CD4-positive, CD25-positive, alpha-beta regulatory T cell (primary cell): ENCODE results near the gene CYBB. TPM values are rescaled to one million over a fixed set of nuclear protein-coding genes. Genes with fewer than 3 reads are reported as not detected.
A peak's percentile ranks its signal among the peaks of the same experiment; 100 is the strongest.

Source experiments
- ATAC-seq, 2 donors: fragments of 150-1000 bp; cut with Tn5 transposase; one replicate each; pipeline ENCODE4 v1.10.0; 2021; ENCODE audit warnings: low read depth in 2 of 2, moderate number of reproducible peaks in 2 of 2, moderate library complexity in 1 of 2
- DNase-seq, 3 donors: peaks; one replicate each; pipeline versions ENCODE4 v3.0.0 to v3.0.0-alpha.2; 2012 to 2022; ENCODE audit warnings: mixed read lengths in 1 of 3
- H3K27ac ChIP-seq: one replicate; pipeline ENCODE4 v1.7.0; 2013; ENCODE audit warnings: mild to moderate bottlenecking, low read length; ENCODE audit not compliant: insufficient read depth, poor library complexity, severe bottlenecking
- H3K27me3 ChIP-seq: one replicate; pipeline ENCODE4 v1.7.0; 2013; ENCODE audit warnings: low read length; ENCODE audit not compliant: control insufficient read depth, insufficient read depth
- H3K36me3 ChIP-seq: one replicate; pipeline ENCODE4 v1.7.0; 2013; ENCODE audit warnings: mild to moderate bottlenecking, low read length, moderate library complexity; ENCODE audit not compliant: control insufficient read depth, insufficient read depth
- H3K4me1 ChIP-seq: 2 replicates; pipeline ENCODE4 v1.7.0; 2013; ENCODE audit warnings: mild to moderate bottlenecking, low read length; ENCODE audit not compliant: insufficient read depth, control insufficient read depth, poor library complexity, severe bottlenecking
- H3K4me3 ChIP-seq: one replicate; pipeline ENCODE4 v1.7.0; 2013; ENCODE audit warnings: low read depth, mild to moderate bottlenecking, low read length, moderate library complexity
- H3K9me3 ChIP-seq, 2 experiments: 1 replicate in 1 of 2; 2 replicates in 1 of 2; pipeline ENCODE4 v1.7.0; 2013; ENCODE audit warnings: low read length in 2 of 2, mild to moderate bottlenecking in 1 of 2, moderate library complexity in 1 of 2; ENCODE audit not compliant: control insufficient read depth in 2 of 2
- H3K27ac Mint-ChIP-seq, 3 donors: one replicate each; pipeline ENCODE4 v1.8.0; 2020 to 2022; ENCODE audit warnings: mild to moderate bottlenecking in 3 of 3, mixed read lengths in 3 of 3, moderate library complexity in 2 of 3
- H3K27me3 Mint-ChIP-seq: one replicate; pipeline ENCODE4 v1.8.0; 2022; ENCODE audit warnings: mild to moderate bottlenecking, mixed read lengths
- H3K36me3 Mint-ChIP-seq: one replicate; pipeline ENCODE4 v1.8.0; 2020; ENCODE audit warnings: mixed read lengths
- H3K4me1 Mint-ChIP-seq, 4 donors: one replicate each; pipeline ENCODE4 v1.8.0; 2020 to 2022; ENCODE audit warnings: mixed read lengths in 4 of 4, mild to moderate bottlenecking in 1 of 4
- H3K4me3 Mint-ChIP-seq, 4 donors: one replicate each; pipeline ENCODE4 v1.8.0; 2020 to 2022; ENCODE audit warnings: mild to moderate bottlenecking in 4 of 4, mixed read lengths in 4 of 4, moderate library complexity in 3 of 4
- H3K9me3 Mint-ChIP-seq, 7 donors: one replicate each; pipeline ENCODE4 v1.8.0; 2020 to 2022; ENCODE audit warnings: mixed read lengths in 7 of 7, mild to moderate bottlenecking in 3 of 7, moderate library complexity in 2 of 7
- polyA plus RNA-seq, 4 donors: library from polyadenylated mRNA; unstranded; fragments of 300-500 nt; fragmentation: Illumina TruSeq; gene quantifications; one replicate each; pipeline ENCODE4 v1.2.3, GENCODE V29; 2021
- total RNA-seq: library from RNA; stranded (reverse); gene quantifications from one replicate; pipeline ENCODE4 v1.2.3, GENCODE V29; 2022

CYBB gene
- total and polyA plus RNA-seq, 5 donors from 2014 or later = 0.19 to 1.2 (median 0.43) TPM; not detected in 1

DNA sequence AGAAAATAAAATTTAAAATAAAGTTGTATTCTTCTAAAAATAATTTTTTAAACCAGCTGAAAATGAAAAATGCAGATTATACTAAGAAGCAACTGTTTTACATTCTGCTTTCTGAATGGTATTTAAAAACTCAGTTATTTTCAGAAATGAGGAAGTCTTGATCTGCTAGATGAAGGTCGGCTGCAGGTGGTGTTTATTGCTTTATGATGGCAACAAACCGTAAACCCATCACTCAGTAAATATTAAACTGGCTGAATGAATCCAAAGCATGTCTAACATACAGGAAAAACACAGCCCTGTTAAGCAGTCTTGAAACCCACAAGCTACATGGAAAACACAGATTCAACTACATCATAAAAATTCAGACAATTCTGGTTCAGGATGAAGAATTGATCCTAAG, 38.2 kb downstream of the CYBB start:
- H3K36me3 Mint-ChIP-seq = no peaks in the 10 kb centered on the region
- no peaks in the 10 kb centered on the region for H3K4me1 ChIP-seq
- no peak overlapping the region for H3K27ac Mint-ChIP-seq
- H3K4me1 Mint-ChIP-seq = peaks cover 0 to 7% (median 0%) of the 10 kb centered on the region in 4 donors
- no peak for DNase-seq
- no peak overlapping the region for H3K27ac ChIP-seq
- peaks cover 2% of the 10 kb centered on the region for H3K27me3 ChIP-seq
- H3K9me3 ChIP-seq = no peaks in the 10 kb centered on the region
- H3K36me3 ChIP-seq = no peaks in the 10 kb centered on the region
- H3K4me3 Mint-ChIP-seq = no peak overlapping the region
- H3K4me3 ChIP-seq = no peak overlapping the region
- no peaks in the 10 kb centered on the region for H3K27me3 Mint-ChIP-seq
- no peak for ATAC-seq
- no peaks in the 10 kb centered on the region for H3K9me3 Mint-ChIP-seq

- peaks cover 4 to 20% (median 11%) of the 10 kb centered on the region in 4 donors for H3K4me1 Mint-ChIP-seq
- Histone ChIP-seq H3K4me3 (no peak overlapping the region), H3K27me3 (peaks cover 2% of the 10 kb centered on the region), H3K36me3 (no peaks in the 10 kb centered on the region), H3K27ac (no peak overlapping the region), H3K4me1 (peaks cover 4% of the 10 kb centered on the region), H3K9me3 (no peaks in the 10 kb centered on the region)
- ATAC-seq (no peak), DNase-seq (no peak)
- no peaks in the 10 kb centered on the region for H3K27me3 Mint-ChIP-seq
- H3K4me3 Mint-ChIP-seq = no peak overlapping the region
- H3K9me3 Mint-ChIP-seq = no peaks in the 10 kb centered on the region
- H3K27ac Mint-ChIP-seq = no peak overlapping the region
- no peaks in the 10 kb centered on the region for H3K36me3 Mint-ChIP-seq
Observed at GRCh38 chrX:37820646-37821045, 40.8 kb downstream of the CYBB start.

DNA sequence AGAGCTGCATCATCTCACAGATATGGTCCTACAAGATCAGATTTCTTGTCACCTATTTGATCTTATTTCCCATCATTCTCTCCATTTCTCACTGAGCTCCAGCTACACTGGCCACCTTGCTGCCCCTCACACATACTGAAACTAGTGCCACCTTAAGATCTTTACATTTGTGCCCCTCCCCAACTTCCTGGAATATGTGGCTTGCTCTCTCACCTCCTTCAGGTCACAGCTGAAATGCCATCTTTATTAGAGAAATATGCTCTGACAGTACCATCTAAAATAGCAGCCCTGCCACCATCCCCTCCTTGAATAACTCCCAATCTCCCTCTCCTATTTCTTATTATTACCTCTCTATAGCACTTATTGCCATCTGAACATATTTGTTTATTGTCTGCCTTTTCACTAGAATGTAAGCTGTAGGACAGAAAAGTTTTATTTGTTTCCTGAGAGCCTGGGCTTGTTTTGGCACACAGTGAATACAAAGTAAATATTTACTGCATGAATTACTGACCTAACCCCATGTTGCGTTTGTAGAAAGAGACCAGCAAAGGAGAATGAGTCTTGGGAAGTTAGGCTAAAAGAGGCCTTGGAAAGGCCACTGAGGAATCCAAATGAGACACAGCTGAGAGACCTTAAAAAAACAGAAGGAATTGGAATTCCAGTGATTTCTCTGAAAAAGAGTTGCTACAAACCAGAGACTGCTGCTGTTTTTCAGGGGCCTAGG, 44.8 kb downstream of the CYBB start:
- no peak overlapping the region for H3K4me3 ChIP-seq

GRCh38 chrX:37825215-37825842, 45.5 kb downstream of the CYBB start:
- no peak overlapping the region for H3K4me3 Mint-ChIP-seq
- Histone ChIP-seq H3K27me3 (no peaks in the 10 kb centered on the region), H3K36me3 (no peaks in the 10 kb centered on the region), H3K4me1 (peaks cover 4% of the 10 kb centered on the region), H3K4me3 (no peak overlapping the region), H3K27ac (no peak overlapping the region), H3K9me3 (no peaks in the 10 kb centered on the region)
- peak; percentile 28 to 66 (median 62) for DNase-seq
- H3K27ac Mint-ChIP-seq = peak overlapping the region in 1 of 3 donors; percentile 78
- H3K36me3 Mint-ChIP-seq = no peaks in the 10 kb centered on the region
- H3K4me1 Mint-ChIP-seq = peaks cover 4 to 23% (median 15%) of the 10 kb centered on the region in 4 donors
- peak; percentile 55 to 57 for ATAC-seq
- no peaks in the 10 kb centered on the region for H3K9me3 Mint-ChIP-seq
- no peaks in the 10 kb centered on the region for H3K27me3 Mint-ChIP-seq

More for the DNA sequence above, 44.8 kb downstream of the CYBB start:
- Histone ChIP-seq H3K27me3 (no peaks in the 10 kb centered on the region), H3K36me3 (no peaks in the 10 kb centered on the region), H3K27ac (no peak overlapping the region), H3K4me1 (peaks cover 4% of the 10 kb centered on the region), H3K9me3 (no peaks in the 10 kb centered on the region)
- no peaks in the 10 kb centered on the region for H3K9me3 Mint-ChIP-seq
- H3K4me3 Mint-ChIP-seq = no peak overlapping the region
- H3K27me3 Mint-ChIP-seq = no peaks in the 10 kb centered on the region
- ATAC-seq = no peak
- peaks cover 4 to 21% (median 14%) of the 10 kb centered on the region in 4 donors for H3K4me1 Mint-ChIP-seq
- H3K27ac Mint-ChIP-seq = peak overlapping the region in 2 of 3 donors; percentile 9 to 78
- peak in 1 of 3 donors; percentile 30 for DNase-seq
- H3K36me3 Mint-ChIP-seq = no peaks in the 10 kb centered on the region

GRCh38 chrX:37829721-37830120, 49.9 kb downstream of the CYBB start:
- no peaks in the 10 kb centered on the region for H3K9me3 Mint-ChIP-seq
- Histone ChIP-seq H3K27me3 (no peaks in the 10 kb centered on the region), H3K9me3 (no peaks in the 10 kb centered on the region), H3K4me3 (no peak overlapping the region), H3K27ac (no peak overlapping the region), H3K4me1 (peaks cover 4% of the 10 kb centered on the region), H3K36me3 (no peaks in the 10 kb centered on the region)
- H3K27ac Mint-ChIP-seq = no peak overlapping the region
- DNase-seq (no peak), ATAC-seq (no peak)
- H3K36me3 Mint-ChIP-seq = no peaks in the 10 kb centered on the region
- H3K4me3 Mint-ChIP-seq = no peak overlapping the region
- H3K4me1 Mint-ChIP-seq = peaks cover 4 to 17% (median 9%) of the 10 kb centered on the region in 4 donors
- no peaks in the 10 kb centered on the region for H3K27me3 Mint-ChIP-seq

GRCh38 chrX:37830371-37830770, 50.5 kb downstream of the CYBB start:
- Mint-ChIP-seq H3K9me3 (no peaks in the 10 kb centered on the region), H3K4me3 (no peak overlapping the region), H3K27me3 (no peaks in the 10 kb centered on the region), H3K4me1 (peaks cover 0 to 10% (median 3%) of the 10 kb centered on the region in 4 donors), H3K36me3 (no peaks in the 10 kb centered on the region), H3K27ac (no peak overlapping the region)
- no peak overlapping the region for H3K4me3 ChIP-seq
- ATAC-seq = no peak
- no peaks in the 10 kb centered on the region for H3K36me3 ChIP-seq
- H3K27me3 ChIP-seq = no peaks in the 10 kb centered on the region
- H3K9me3 ChIP-seq = no peaks in the 10 kb centered on the region
- DNase-seq = no peak
- no peak overlapping the region for H3K27ac ChIP-seq
- no peaks in the 10 kb centered on the region for H3K4me1 ChIP-seq

DNA sequence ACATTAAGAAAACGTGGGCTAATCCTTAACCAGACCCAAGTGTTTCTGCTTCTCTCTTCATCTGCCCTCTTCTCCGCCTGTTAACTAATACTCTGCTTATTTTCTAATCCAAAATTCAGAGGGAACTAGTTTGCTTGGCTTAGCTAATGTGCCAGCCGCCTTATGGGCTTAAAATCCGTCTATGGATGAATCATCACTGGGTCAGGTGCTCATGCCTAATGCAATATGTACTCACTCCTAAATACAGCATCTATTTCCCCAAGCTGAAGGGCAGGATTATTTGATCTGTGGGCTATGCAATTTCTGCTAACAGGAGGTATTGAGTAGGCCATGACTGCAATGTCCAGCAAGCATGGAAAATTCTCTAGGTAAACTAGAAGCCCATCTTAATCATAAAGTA, 55.1 kb downstream of the CYBB start:
- H3K27ac ChIP-seq = no peak overlapping the region
- Mint-ChIP-seq H3K4me3 (no peak overlapping the region), H3K4me1 (no peaks in the 10 kb centered on the region), H3K9me3 (no peaks in the 10 kb centered on the region), H3K27me3 (no peaks in the 10 kb centered on the region), H3K36me3 (peaks cover 4% of the 10 kb centered on the region), H3K27ac (no peak overlapping the region)
- DNase-seq (no peak), ATAC-seq (no peak)
- H3K36me3 ChIP-seq = peaks cover 3% of the 10 kb centered on the region
- H3K4me1 ChIP-seq = no peaks in the 10 kb centered on the region
- H3K9me3 ChIP-seq = no peaks in the 10 kb centered on the region
- H3K4me3 ChIP-seq = no peak overlapping the region
- H3K27me3 ChIP-seq = no peaks in the 10 kb centered on the region

- DNase-seq (no peak), ATAC-seq (no peak)
- H3K27me3 Mint-ChIP-seq = no peaks in the 10 kb centered on the region
- peak overlapping the region in 1 of 3 donors; percentile 56 for H3K27ac Mint-ChIP-seq
- no peaks in the 10 kb centered on the region for H3K9me3 Mint-ChIP-seq
- no peak overlapping the region for H3K4me3 Mint-ChIP-seq
- H3K4me3 ChIP-seq = no peak overlapping the region
- peaks cover 4% of the 10 kb centered on the region for H3K36me3 ChIP-seq
- H3K27me3 ChIP-seq = no peaks in the 10 kb centered on the region
- no peaks in the 10 kb centered on the region for H3K9me3 ChIP-seq
- peaks cover 9% of the 10 kb centered on the region for H3K36me3 Mint-ChIP-seq
- no peak overlapping the region for H3K27ac ChIP-seq
- H3K4me1 ChIP-seq = peaks cover 5% of the 10 kb centered on the region
- peaks cover 0 to 23% (median 16%) of the 10 kb centered on the region in 4 donors for H3K4me1 Mint-ChIP-seq
Observed at GRCh38 chrX:37840931-37841330, 61.1 kb downstream of the CYBB start.
